Hematopoietic multipotent progenitor cell treated with erythropoietin and hydrocortisone succinate and interleukin-3 and kit ligand, for 4 days (in vitro differentiated cells): ENCODE data around the gene AHCYL1.

Experiments
- DNase-seq: peaks from one replicate; pipeline ENCODE4 v3.0.0-alpha.2; 2015

Gene AHCYL1

GRCh38 chr1:110064576-110065337, 80.2 kb downstream of the AHCYL1 start:
- DNase-seq: no peak

- no peak for DNase-seq
These were observed 81.3 kb downstream of the AHCYL1 start for GRCh38 chr1:110065841-110066240.

GRCh38 chr1:110067479-110067892, 82.9 kb downstream of the AHCYL1 start:
- DNase-seq: no peak

GRCh38 chr1:110067893-110068645, 83.5 kb downstream of the AHCYL1 start:
- DNase-seq: peak; percentile 49

GRCh38 chr1:110068646-110069403, 84.3 kb downstream of the AHCYL1 start:
- peak; percentile 44 for DNase-seq

GRCh38 chr1:110069404-110070281, 85.1 kb downstream of the AHCYL1 start:
- DNase-seq: peak; percentile 60

- no peak for DNase-seq
These were observed 85.7 kb downstream of the AHCYL1 start for GRCh38 chr1:110070282-110070669.

GRCh38 chr1:110070671-110071242, 86.2 kb downstream of the AHCYL1 start, which contains the start of gene ALX3:
Gene ALX3 (minus strand): TSS chr1:110070672. CDS start chr1:110070612, 60 bp downstream.
- DNase-seq: no peak
